GM04503 (cell line): ENCODE data around the gene CAMSAP2.
"Not testable (repeated sequence)": the region's sequence is repeated elsewhere in the genome, so short reads cannot be mapped to it uniquely, and the experiment has no call there.

Experiments
- DNase-seq: peaks from one replicate; pipeline ENCODE4 v3.0.0-alpha.2; 2012; ENCODE audit warnings: low read depth

CAMSAP2 gene

DNA sequence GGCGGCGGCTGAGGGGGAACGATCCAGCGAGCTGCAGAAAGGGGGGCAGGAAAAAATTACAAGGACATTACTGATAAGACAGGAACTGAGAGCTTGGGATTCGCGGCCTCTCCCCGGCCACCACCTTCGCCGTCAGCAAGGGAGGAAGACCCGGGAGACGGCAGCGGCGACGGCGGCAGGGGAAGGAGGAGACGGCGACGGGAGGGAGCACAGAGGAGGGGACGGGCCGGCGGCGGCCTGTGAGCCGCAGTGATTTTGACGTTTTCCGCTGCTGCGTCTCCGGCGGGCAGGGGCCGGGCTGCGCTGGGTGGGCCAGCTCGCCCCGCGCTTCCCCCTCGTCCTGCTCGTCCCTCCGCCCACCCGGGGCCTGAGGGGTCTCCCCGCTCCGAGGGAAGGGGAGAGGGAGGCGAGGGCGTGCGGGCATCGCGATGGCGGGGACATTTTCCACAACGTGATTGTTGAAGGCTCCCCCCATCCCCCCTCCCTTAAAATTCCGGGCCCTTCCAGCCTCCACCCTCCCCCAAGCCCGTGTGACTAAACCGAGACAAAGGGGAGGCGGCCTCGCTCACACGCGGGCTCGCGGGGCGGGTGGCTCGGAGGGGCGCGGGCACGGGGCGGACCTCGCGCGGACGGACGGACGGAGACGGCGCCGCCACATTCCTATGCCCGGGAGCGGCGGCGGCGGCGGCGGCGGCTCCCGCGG, 407 bp downstream of the CAMSAP2 start:
- DNase-seq, result peak; percentile 31

DNA sequence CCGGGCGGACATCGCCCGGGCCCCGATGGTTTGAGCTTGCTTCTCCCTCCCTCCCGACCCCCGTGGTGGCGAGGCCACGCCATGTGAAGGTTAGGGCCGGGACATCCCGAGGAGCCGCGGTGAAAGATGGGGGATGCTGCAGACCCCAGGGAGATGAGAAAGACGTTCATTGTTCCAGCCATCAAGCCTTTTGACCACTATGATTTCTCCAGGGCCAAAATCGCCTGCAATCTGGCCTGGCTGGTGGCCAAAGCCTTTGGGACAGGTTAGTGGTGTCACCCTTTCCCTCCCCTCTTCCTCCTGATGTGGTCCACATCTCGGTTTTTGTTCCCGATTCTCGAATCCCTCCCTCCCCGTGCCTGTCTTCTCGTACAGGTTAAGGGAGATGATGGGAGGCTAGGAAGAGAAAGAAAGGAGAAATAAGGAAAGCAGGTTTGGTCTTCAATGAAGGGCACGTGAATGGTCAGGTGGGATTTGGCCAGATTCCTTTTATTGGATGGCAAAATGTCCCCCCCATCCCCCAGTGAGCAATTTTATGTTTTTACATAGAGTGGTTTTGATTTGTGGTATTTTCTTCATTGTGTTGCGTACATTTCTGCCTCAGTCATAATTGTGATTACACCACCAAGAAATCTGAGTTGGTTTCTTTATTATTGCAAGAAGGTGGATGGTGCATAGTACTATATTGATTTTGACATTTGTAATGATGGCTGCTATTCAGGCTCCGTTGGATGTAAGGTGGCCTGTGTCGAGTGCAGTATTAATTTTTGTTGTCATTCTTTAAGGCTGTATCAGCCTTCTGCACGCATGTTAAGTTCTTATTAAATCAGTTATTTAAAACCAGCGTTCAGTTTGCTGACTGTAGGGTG, 1.2 kb downstream of the CAMSAP2 start:
- no peak for DNase-seq

- no peak for DNase-seq
Observed at GRCh38 chr1:200740571-200741208, 2.0 kb downstream of the CAMSAP2 start.

DNA sequence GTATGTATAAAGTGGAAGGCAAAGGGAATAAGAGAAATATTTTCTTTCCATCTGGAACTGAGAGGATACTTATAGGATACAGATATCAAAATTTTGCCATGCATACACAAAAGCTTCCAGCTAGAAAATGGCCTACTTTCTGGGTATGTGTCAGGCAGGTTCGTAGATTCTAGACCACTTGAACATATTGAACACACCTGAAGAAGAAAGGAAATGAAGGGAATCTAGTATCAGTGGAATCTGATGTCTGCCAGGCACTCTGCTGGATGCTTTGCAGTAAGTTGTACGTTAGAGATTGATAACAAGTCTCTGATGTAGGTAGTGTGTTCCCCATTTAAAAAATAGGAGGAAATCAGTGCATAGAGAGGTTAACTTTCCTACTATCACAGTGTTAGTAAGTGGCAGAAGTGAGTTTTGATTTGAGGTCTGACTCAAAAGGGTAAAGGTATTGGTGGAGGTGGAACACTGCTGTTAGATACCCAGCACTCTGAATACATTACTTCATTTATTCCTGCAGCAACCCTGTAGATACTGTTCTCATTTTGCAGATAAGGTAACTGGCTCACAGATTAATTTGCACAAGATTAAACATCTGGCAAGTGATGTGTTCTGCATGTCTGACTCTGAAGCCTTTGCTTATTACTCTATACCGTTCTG, 3.0 kb downstream of the CAMSAP2 start:
- DNase-seq, result no peak

DNA sequence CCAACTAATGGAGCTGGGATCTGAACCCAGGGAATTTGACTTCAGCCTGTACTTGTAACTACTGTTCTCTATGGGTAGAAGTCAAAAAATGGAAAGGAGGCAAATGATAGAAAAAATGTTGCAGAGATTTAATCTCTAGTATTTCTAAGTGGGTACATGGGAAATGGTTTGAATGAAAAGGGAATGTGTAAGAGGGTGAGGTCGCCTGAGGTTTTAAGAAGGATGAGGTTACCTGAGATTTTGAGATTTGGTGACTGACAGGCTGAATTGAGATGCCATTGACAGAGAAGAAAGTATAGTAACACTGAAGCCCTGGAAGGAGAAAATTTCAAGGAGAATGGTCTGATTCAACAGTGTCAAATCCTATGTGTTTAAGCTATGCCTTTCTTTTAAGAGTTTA, 5.5 kb downstream of the CAMSAP2 start:
- no peak for DNase-seq

GRCh38 chr1:200749090-200749489, 10.4 kb downstream of the CAMSAP2 start:
- no peak for DNase-seq

DNA sequence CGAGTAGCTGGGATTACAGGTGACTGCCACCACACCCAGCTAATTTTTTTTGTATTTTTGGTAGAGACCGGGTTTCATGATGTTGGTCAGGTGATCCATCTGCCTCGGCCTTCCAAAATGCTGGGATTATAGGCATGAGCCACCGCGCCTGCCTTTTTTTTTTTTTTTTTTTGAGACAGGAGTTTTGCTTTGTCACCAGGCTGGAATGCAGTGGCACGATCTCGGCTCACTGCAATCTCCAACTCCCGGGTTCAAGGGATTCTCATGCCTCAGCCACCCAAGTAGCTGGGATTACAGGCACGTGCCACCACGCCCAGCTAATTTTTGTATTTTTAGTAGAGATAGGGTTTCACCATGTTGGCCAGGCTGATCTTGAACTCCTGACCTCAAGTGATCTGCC, 12.1 kb downstream of the CAMSAP2 start:
- not testable (repeated sequence) for DNase-seq

DNA sequence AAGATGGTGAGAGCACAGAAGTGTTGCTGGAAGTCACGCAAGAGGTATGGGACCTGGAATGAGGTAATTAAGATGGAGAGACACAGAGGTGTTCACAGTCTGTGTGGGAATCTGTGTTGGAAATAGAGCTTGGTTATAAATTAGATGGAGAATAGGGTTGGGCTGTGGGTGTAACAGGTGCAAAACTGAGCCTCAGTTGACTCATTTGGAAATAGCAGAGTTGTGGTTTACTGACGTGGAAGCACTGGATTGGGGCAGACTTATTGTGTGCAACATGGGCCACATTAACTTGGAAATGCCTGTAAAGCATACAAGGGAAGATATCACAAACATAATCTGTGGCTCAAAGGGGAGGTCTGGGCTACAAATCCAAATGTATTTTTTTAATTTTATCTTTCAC, 13.0 kb downstream of the CAMSAP2 start:
- no peak for DNase-seq

DNA sequence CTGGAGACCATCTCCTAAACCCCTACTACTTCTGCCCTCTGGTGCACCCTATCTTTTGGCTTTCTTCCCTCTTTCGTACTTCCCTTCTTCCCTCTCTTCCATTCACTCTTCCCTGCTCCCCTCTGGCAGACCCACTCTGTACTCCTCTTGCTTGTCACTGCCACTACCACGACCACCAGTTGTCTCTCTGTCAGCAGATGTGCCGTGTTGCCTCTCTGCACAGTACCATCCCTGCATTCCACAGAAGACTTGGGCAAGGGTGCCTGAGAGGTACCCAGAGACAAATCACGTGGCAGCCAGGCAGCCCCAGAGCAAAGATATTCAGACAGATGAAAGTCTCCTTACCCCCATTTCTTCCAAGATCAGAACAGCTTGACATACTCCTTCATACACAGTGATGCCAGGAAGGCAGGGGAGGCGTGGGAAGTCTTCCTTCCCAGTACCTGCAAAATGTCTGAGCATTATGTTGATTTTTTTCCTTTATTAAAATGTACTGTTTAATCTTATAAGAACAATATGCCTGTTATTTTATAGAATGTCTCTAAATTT, 15.0 kb downstream of the CAMSAP2 start:
- no peak for DNase-seq

DNA sequence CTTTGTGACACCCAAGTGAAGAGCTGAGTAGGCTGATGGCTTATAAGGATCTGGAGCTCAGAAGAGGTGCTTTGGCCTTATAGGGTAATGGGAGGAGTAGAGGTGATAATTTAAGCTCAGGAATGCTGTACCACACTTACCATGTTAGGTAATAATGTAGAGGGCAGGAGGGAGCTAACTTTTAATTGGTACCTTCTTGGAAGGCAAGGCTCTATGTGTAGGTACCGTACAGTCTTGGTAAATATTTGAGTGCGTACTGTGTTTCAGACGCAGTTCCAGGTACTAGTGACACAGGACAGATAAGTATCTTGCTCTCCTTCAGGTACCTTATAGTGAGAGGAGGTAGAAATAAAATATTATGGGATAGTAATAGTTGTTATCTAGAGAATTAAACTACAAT, 16.8 kb downstream of the CAMSAP2 start:
- no peak for DNase-seq

- no peak for DNase-seq
Observed at GRCh38 chr1:200762089-200762488, 23.4 kb downstream of the CAMSAP2 start.

- DNase-seq, result no peak
Observed at GRCh38 chr1:200767321-200767720, 28.6 kb downstream of the CAMSAP2 start.

GRCh38 chr1:200771625-200772555, 33.2 kb downstream of the CAMSAP2 start:
- no peak for DNase-seq

- no peak for DNase-seq
Observed at GRCh38 chr1:200774311-200774710, 35.6 kb downstream of the CAMSAP2 start.

GRCh38 chr1:200774735-200775444, 36.2 kb downstream of the CAMSAP2 start:
- DNase-seq, result no peak

DNA sequence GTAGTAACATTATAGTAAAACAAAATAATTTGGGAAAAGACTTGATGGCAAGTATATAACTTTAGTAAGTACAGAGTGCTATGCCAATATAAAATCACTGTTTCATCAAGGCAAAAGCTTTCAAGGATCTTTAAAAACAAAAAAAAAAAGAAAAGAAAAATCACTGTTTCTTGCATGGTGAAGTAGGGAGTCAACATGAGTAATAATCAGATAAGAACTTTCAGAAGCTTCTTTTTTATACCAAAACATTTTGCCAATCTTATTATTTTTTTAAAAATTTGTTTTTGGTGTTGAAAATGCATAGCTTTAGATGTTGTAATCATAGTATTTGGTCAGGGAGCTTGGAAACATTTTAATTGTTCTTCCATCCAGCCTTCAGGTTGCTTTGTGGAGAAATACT, 37.2 kb downstream of the CAMSAP2 start:
- DNase-seq, result no peak

GRCh38 chr1:200776949-200777348, 38.3 kb downstream of the CAMSAP2 start:
- no peak for DNase-seq

DNA sequence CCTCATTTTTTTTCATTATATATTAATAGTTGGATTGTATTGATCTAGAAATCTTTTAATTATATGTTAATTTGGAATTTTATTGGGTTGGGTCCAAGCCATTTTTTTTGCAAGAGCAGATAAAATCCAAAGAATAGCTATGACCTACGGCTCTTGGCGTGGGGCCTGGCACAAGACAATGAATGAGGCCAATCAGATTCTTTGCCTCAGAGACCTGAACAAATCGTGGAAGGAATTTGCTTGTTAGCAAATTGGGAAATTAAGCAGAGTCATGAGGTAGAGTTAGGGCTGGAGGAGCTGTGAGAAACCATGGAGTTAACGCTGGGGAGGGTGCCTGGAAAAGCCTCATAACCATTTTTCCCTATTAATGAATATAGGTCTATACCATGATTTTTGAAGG, 40.1 kb downstream of the CAMSAP2 start:
- DNase-seq, result no peak

- DNase-seq, result no peak
Observed at GRCh38 chr1:200779326-200779725, 40.6 kb downstream of the CAMSAP2 start.
